Smooth muscle cell (in vitro differentiated cells): ENCODE measurements around the gene SENP2. TPM values are rescaled to one million over a fixed set of nuclear protein-coding genes. Genes with fewer than 3 reads are reported as not detected.

Experiments
- DNase-seq: peaks from one replicate; lab custom pipeline; 2025; ENCODE audit not compliant: unreplicated experiment; lab: John Stamatoyannopoulos, UW
- H2AFZ ChIP-seq: fragments of 200-600 bp; sonication (generic); 2 replicates; pipeline ENCODE4 v1.6.0; 2016; ENCODE audit warnings: antibody characterized with exemption, low read depth, mild to moderate bottlenecking
- H3F3A ChIP-seq: fragments of 200-600 bp; sonication (generic); 2 replicates; pipeline ENCODE4 v1.6.0; 2017; ENCODE audit warnings: antibody characterized with exemption, low read depth
- H3K27ac ChIP-seq: fragments of 200-600 bp; sonication (generic); 2 replicates; pipeline ENCODE4 v1.5.1; 2016; ENCODE audit warnings: low read depth, mild to moderate bottlenecking
- H3K27me3 ChIP-seq: fragments of 200-600 bp; sonication (generic); 2 replicates; pipeline ENCODE4 v1.6.1; 2016; ENCODE audit warnings: low read depth, mild to moderate bottlenecking
- H3K36me3 ChIP-seq: fragments of 200-600 bp; sonication (generic); 2 replicates; pipeline ENCODE4 v1.5.1; 2016; ENCODE audit warnings: low read depth
- H3K4me1 ChIP-seq: fragments of 200-600 bp; sonication (generic); 2 replicates; pipeline ENCODE4 v1.5.1; 2016; ENCODE audit warnings: low read depth
- H3K4me2 ChIP-seq: fragments of 200-600 bp; sonication (generic); 2 replicates; pipeline ENCODE4 v1.6.0; 2016; ENCODE audit warnings: mild to moderate bottlenecking
- H3K4me3 ChIP-seq: fragments of 200-600 bp; sonication (generic); 2 replicates; pipeline ENCODE4 v1.5.1; 2016; ENCODE audit warnings: mild to moderate bottlenecking
- H3K79me2 ChIP-seq: fragments of 200-600 bp; sonication (generic); 2 replicates; pipeline ENCODE4 v1.6.0; 2016; ENCODE audit warnings: low read depth, mild to moderate bottlenecking
- H3K9ac ChIP-seq: fragments of 200-600 bp; sonication (generic); 2 replicates; pipeline ENCODE4 v1.6.0; 2016; ENCODE audit warnings: low read depth
- H3K9me3 ChIP-seq: fragments of 200-600 bp; sonication (generic); replicated peaks from 2 replicates; pipeline ENCODE4 v1.5.1; 2016; ENCODE audit warnings: low read depth
- H4K20me1 ChIP-seq: fragments of 200-600 bp; sonication (generic); 2 replicates; pipeline ENCODE4 v1.6.0; 2016; ENCODE audit warnings: low read depth
- CTCF ChIP-seq: fragments of 200-600 bp; sonication (generic); IDR thresholded peaks from 2 replicates; pipeline ENCODE4 v1.5.1; 2017; ENCODE audit warnings: borderline replicate concordance, mild to moderate bottlenecking, antibody characterized with exemption; ENCODE audit not compliant: insufficient read depth, poor library complexity, severe bottlenecking
- WGBS: methylation state at CpG from one replicate; pipeline ENCODE4 v1.1.7; 2016; ENCODE audit warnings: low lambda C conversion rate; 5-methylcytosine and 5-hydroxymethylcytosine counted together
- polyA plus RNA-seq: library from polyadenylated mRNA; unstranded; fragments of >200 nt; fragmentation: Nextera tagmentation; extraction: Ambion mirVana; gene quantifications from 2 replicates; pipeline ENCODE4 v1.2.1, GENCODE V29; 2016
- total RNA-seq: library from RNA; depleted of rRNA; stranded (reverse); fragments of >200 nt; gene quantifications from 2 replicates; pipeline ENCODE4 v1.2.3, GENCODE V29; 2014

The SENP2 gene
- total and polyA plus RNA-seq, 2 experiments from 2014 or later = 22.9 to 27.4 TPM

- H3K27ac ChIP-seq = peak overlapping the region; percentile 97
- H4K20me1 ChIP-seq = peaks cover 70% of the 10 kb centered on the region
- no peak overlapping the region for H2AFZ ChIP-seq
- TF ChIP-seq CTCF = no peak
- peak overlapping the region; percentile 55 for H3K4me2 ChIP-seq
- WGBS = 37% methylated on average over 8 of the region's 8 CpGs
- no peaks in the 10 kb centered on the region for H3K27me3 ChIP-seq
- peaks cover 50% of the 10 kb centered on the region for H3F3A ChIP-seq
- H3K36me3 ChIP-seq = peaks cover 3% of the 10 kb centered on the region
- DNase-seq = peak; percentile 5
- peaks cover 5% of the 10 kb centered on the region for H3K4me1 ChIP-seq
- H3K4me3 ChIP-seq = no peak overlapping the region
- H3K9ac ChIP-seq = peak overlapping the region; percentile 72
- H3K9me3 ChIP-seq = no peaks in the 10 kb centered on the region
- peaks cover 5% of the 10 kb centered on the region for H3K79me2 ChIP-seq
Observed at GRCh38 chr3:185656321-185656840, 70.3 kb downstream of the SENP2 start.

- DNase-seq = no peak
Observed at GRCh38 chr3:185657211-185657610, 71.1 kb downstream of the SENP2 start.

GRCh38 chr3:185657691-185658503 lies 71.8 kb downstream of the SENP2 start:
- Histone ChIP-seq H3K9me3 (no peaks in the 10 kb centered on the region), H3K27ac (peak overlapping the region; percentile 97), H3K36me3 (peaks cover 2% of the 10 kb centered on the region), H3K27me3 (no peaks in the 10 kb centered on the region), H3K79me2 (peaks cover 5% of the 10 kb centered on the region), H4K20me1 (peaks cover 73% of the 10 kb centered on the region), H3K9ac (peak overlapping the region; percentile 18), H3K4me3 (no peak overlapping the region), H2AFZ (no peak overlapping the region), H3F3A (peaks cover 51% of the 10 kb centered on the region), H3K4me1 (peaks cover 5% of the 10 kb centered on the region), H3K4me2 (no peak overlapping the region)
- no peak for TF ChIP-seq CTCF
- 87% methylated on average over 15 of the region's 15 CpGs for WGBS
- DNase-seq = no peak

More at GRCh38 chr3:185657211-185657610, 71.1 kb downstream of the SENP2 start:
- no peaks in the 10 kb centered on the region for H3K9me3 ChIP-seq
- no peak overlapping the region for H3K4me3 ChIP-seq
- H2AFZ ChIP-seq = no peak overlapping the region
- peak overlapping the region; percentile 72 for H3K9ac ChIP-seq
- TF ChIP-seq CTCF = no peak
- H4K20me1 ChIP-seq = peaks cover 75% of the 10 kb centered on the region
- H3F3A ChIP-seq = peaks cover 50% of the 10 kb centered on the region
- H3K79me2 ChIP-seq = peaks cover 5% of the 10 kb centered on the region
- peak overlapping the region; percentile 55 for H3K4me2 ChIP-seq
- 96% methylated on average over 12 of the region's 12 CpGs for WGBS
- H3K27ac ChIP-seq = peak overlapping the region; percentile 97
- H3K36me3 ChIP-seq = peaks cover 3% of the 10 kb centered on the region
- H3K27me3 ChIP-seq = no peaks in the 10 kb centered on the region
- H3K4me1 ChIP-seq = peaks cover 5% of the 10 kb centered on the region
